HCT116 (cell line): ENCODE measurements around the gene GCK. TPM values are rescaled to one million over a fixed set of nuclear protein-coding genes. Genes with fewer than 3 reads are reported as not detected.

Experiments
- ATAC-seq: fragments of 200-7000 bp; cut with Tn5 transposase; 2 replicates; pipeline ENCODE4 v1.9.1; 2020; ENCODE audit warnings: mild to moderate bottlenecking, moderate library complexity
- BruUV-seq: library from RNA; stranded (reverse); fragments of 400-500 nt; replicated peaks from 2 replicates; lab custom pipeline; 2021; lab: Mats Ljungman, UMichigan
- CTCF ChIA-PET: fragments of 300-600 bp; sonication (Branson Sonifier 250); formaldehyde crosslinking; loops from one replicate; lab custom pipeline; 2021; ENCODE audit warnings: antibody characterized with exemption; lab: Charles Lee
- POLR2A ChIA-PET: fragments of 300-600, 350-600 bp; sonication (Branson Sonifier 250); formaldehyde crosslinking; loops from one replicate; lab custom pipeline; 2021; ENCODE audit warnings: antibody characterized with exemption; lab: Charles Lee
- RAD21 ChIA-PET, 2 experiments: fragments of 300-600 bp; sonication (Branson Sonifier 250); formaldehyde crosslinking; loops; one replicate each; lab custom pipeline; 2023; ENCODE audit warnings: low total read pairs in 2 of 2; ENCODE audit not compliant: uncharacterized antibody in 2 of 2, unreplicated experiment in 2 of 2, low non-redundant PET in 1 of 2; lab: Charles Lee
- DNase-seq: peaks from one replicate; pipeline ENCODE4 v3.0.0-alpha.2; 2010; ENCODE audit warnings: low read depth, low spot score
- H2AFZ ChIP-seq: fragments of 200-600 bp; shearing (Covaris generic), sonication (generic); 2 replicates; pipeline ENCODE4 v1.6.1; 2017; ENCODE audit warnings: low read depth, mixed run types, mixed read lengths, antibody characterized with exemption, low read length; ENCODE audit not compliant: poor library complexity, severe bottlenecking
- H3K27ac ChIP-seq: 2 replicates; pipeline ENCODE4 v1.5.1; 2012; ENCODE audit warnings: low read depth, low read length
- H3K27me3 ChIP-seq: fragments of 200-600 bp; sonication (generic); 2 replicates; pipeline ENCODE4 v1.6.1; 2016; ENCODE audit warnings: mixed run types, low read length, mixed read lengths; ENCODE audit not compliant: insufficient read depth
- H3K36me3 ChIP-seq, 2 experiments: fragments of 200-500 bp in 1 of 2; fragments of 200-600 bp in 1 of 2; sonication (Bioruptor generic) in 1 of 2; sonication (generic) in 1 of 2; 2 replicates each; pipeline versions ENCODE4 v1.5.1 to v1.6.1; 2014 to 2016; ENCODE audit warnings: low read length in 2 of 2, inconsistent platforms in 1 of 2, mixed read lengths in 1 of 2, mixed run types in 1 of 2; ENCODE audit not compliant: insufficient read depth in 2 of 2, control insufficient read depth in 1 of 2
- H3K4me1 ChIP-seq, 2 experiments: fragments of 200-600 bp in 1 of 2; sonication (generic) in 1 of 2; 2 replicates each; pipeline versions ENCODE4 v1.5.1 to v1.6.1; 2012 to 2017; ENCODE audit warnings: low read length in 2 of 2, inconsistent platforms in 1 of 2, mild to moderate bottlenecking in 1 of 2, mixed read lengths in 1 of 2, mixed run types in 1 of 2, moderate library complexity in 1 of 2; ENCODE audit not compliant: insufficient read depth in 2 of 2, control insufficient read depth in 1 of 2
- H3K4me2 ChIP-seq: fragments of 200-600 bp; sonication (generic); 2 replicates; pipeline ENCODE4 v1.6.1; 2017; ENCODE audit warnings: mixed run types, low read length, mixed read lengths
- H3K4me3 ChIP-seq, 2 experiments: fragments of 200-600 bp in 1 of 2; sonication (generic) in 1 of 2; replicated peaks in 1 of 2; 2 replicates each; pipeline ENCODE4 v1.5.1; 2011 to 2016; ENCODE audit warnings: low read length in 2 of 2, control low read depth in 1 of 2, low read depth in 1 of 2, mild to moderate bottlenecking in 1 of 2, mixed read lengths in 1 of 2, mixed run types in 1 of 2
- H3K79me2 ChIP-seq: fragments of 200-600 bp; sonication (generic); 2 replicates; pipeline ENCODE4 v1.6.1; 2017; ENCODE audit warnings: mild to moderate bottlenecking, mixed run types, low read length, moderate library complexity, mixed read lengths; ENCODE audit not compliant: insufficient read depth
- H3K9ac ChIP-seq: fragments of 200-600 bp; sonication (generic); 2 replicates; pipeline ENCODE4 v1.6.1; 2016; ENCODE audit warnings: low read length, mixed read lengths
- H3K9me2 ChIP-seq: fragments of 200-600 bp; sonication (generic), shearing (Covaris generic); 2 replicates; pipeline ENCODE4 v1.6.1; 2017; ENCODE audit warnings: mixed run types, mild to moderate bottlenecking, moderate library complexity; ENCODE audit not compliant: insufficient read depth
- H3K9me3 ChIP-seq, 2 experiments: fragments of 200-500 bp in 1 of 2; fragments of 200-600 bp in 1 of 2; sonication (Bioruptor generic) in 1 of 2; sonication (generic) in 1 of 2; 2 replicates each; pipeline ENCODE4 v1.6.1; 2014 to 2017; ENCODE audit warnings: low read length in 2 of 2, mixed read lengths in 2 of 2, inconsistent platforms in 1 of 2, low read depth in 1 of 2, mild to moderate bottlenecking in 1 of 2, mixed run types in 1 of 2, moderate library complexity in 1 of 2; ENCODE audit not compliant: control insufficient read depth in 1 of 2, insufficient read depth in 1 of 2
- H4K20me1 ChIP-seq: fragments of 200-600 bp; sonication (generic), shearing (Covaris generic); 2 replicates; pipeline ENCODE4 v1.6.1; 2017; ENCODE audit warnings: mixed run types, mild to moderate bottlenecking, moderate library complexity; ENCODE audit not compliant: insufficient read depth
- CTCF ChIP-seq, 3 experiments: fragments of 200-600 bp in 1 of 3; sonication (generic) in 1 of 3; IDR thresholded peaks in 2 of 3; conservative IDR thresholded peaks in 1 of 3; 2 replicates each; pipeline ENCODE4 v1.5.1; 2012 to 2017; ENCODE audit warnings: low read depth in 2 of 3, low read length in 2 of 3, antibody characterized with exemption in 1 of 3, borderline replicate concordance in 1 of 3, control low read depth in 1 of 3, mild to moderate bottlenecking in 1 of 3, mixed read lengths in 1 of 3, mixed run types in 1 of 3, moderate library complexity in 1 of 3; ENCODE audit not compliant: insufficient read depth in 1 of 3
- EGR1 ChIP-seq: IDR thresholded peaks from 2 replicates; pipeline ENCODE4 v1.6.1; 2012; ENCODE audit warnings: low read depth
- EZH2 ChIP-seq: fragments of 200-600 bp; sonication (generic); IDR thresholded peaks from 2 replicates; pipeline ENCODE4 v1.6.1; 2017; ENCODE audit warnings: antibody characterized with exemption, mixed run types
- EZH2phosphoT487 ChIP-seq: fragments of 200-600 bp; IDR thresholded peaks from 2 replicates; pipeline ENCODE4 v1.6.1; 2018; ENCODE audit warnings: antibody characterized with exemption, borderline replicate concordance
- RAD21 ChIP-seq: IDR thresholded peaks from 2 replicates; pipeline ENCODE4 v1.6.1; 2012; ENCODE audit warnings: low read depth, mild to moderate bottlenecking
- TCF7L2 ChIP-seq: IDR thresholded peaks from 2 replicates; pipeline ENCODE4 v1.7.0; 2011; ENCODE audit warnings: borderline replicate concordance, inconsistent platforms; ENCODE audit not compliant: insufficient read depth, insufficient read length; ENCODE audit errors: extremely low read depth
- intact Hi-C: fragments of 100-400 bp; cut with micrococcal nuclease; formaldehyde crosslinking; loops from 2 replicates; pipeline ENCODE4 v1.10.0; 2022
- total RNA-seq: library from RNA; stranded (reverse); gene quantifications from one replicate; pipeline ENCODE4 v1.2.1, GENCODE V29; 2021; ENCODE audit not compliant: unreplicated experiment

Gene GCK
- total RNA-seq, 1 experiment from 2014 or later, result 0.34 TPM

- Histone ChIP-seq H2AFZ (no peak overlapping the region), H3K27ac (no peak overlapping the region), H3K36me3 (no peaks in the 10 kb centered on the region), H3K4me3 (no peak overlapping the region), H4K20me1 (no peaks in the 10 kb centered on the region), H3K4me1 (peaks cover 0 to 5% of the 10 kb centered on the region in 2 experiments; a peak in 1 of 4 replicates), H3K27me3 (no peaks in the 10 kb centered on the region), H3K4me2 (no peak overlapping the region), H3K79me2 (no peaks in the 10 kb centered on the region), H3K9me3 (no peaks in the 10 kb centered on the region), H3K9ac (no peak overlapping the region), H3K9me2 (no peaks in the 10 kb centered on the region)
- no peak for DNase-seq
- RAD21 ChIA-PET, result interaction anchor here in 1 of 2 experiments (1.1 kb wide), 1 partner anchor 65 kb away, joined by 4 read pairs; no protein-coding TSS in a partner anchor
- CTCF ChIA-PET, result interaction anchor here (1.8 kb wide), 1 partner anchor 65 kb away, joined by 8 read pairs; no protein-coding TSS in a partner anchor
- intact Hi-C loops, result loop anchor here (1.0 kb wide), 1 partner anchor 65 kb away; no protein-coding TSS in a partner anchor
- ATAC-seq, result peak; percentile 83
- no peak for TF ChIP-seq EZH2
- peak; percentile 77 for TF ChIP-seq RAD21
- no peak for TF ChIP-seq EZH2phosphoT487
- TF ChIP-seq CTCF (IDR thresholded peaks at IDR 0.05 in 2 of 3, conservative IDR thresholded peaks at IDR 0.05 in 1 of 3; ENCODE audit: borderline replicate concordance in 1 of 3, insufficient read depth in 1 of 3, low read depth in 2 of 3, low read length in 2 of 3), result peak; percentile 41 to 54 (median 53); a peak in 4 of 6 replicates
- no peak for TF ChIP-seq TCF7L2
- no peak for TF ChIP-seq EGR1
- POLR2A ChIA-PET, result no interaction called here
- BruUV-seq, result no TSS peak
Measured at GRCh38 chr7:44131173-44132029, 57.8 kb downstream of the GCK start.
